HG03135 (cell line): ENCODE data around the gene MAGI2.
"Not testable (repeated sequence)": the region's sequence is repeated elsewhere in the genome, so short reads cannot be mapped to it uniquely, and the experiment has no call there.

Experiments
- ATAC-seq: cut with Tn5 transposase; IDR thresholded peaks from one replicate; pipeline ENCODE4 v1.9.1; 2021; ENCODE audit warnings: mild to moderate bottlenecking, moderate library complexity; ENCODE audit not compliant: unreplicated experiment

Gene MAGI2

GRCh38 chr7:78265486-78265885, 1188.0 kb downstream of the MAGI2 start:
- ATAC-seq: no peak

DNA sequence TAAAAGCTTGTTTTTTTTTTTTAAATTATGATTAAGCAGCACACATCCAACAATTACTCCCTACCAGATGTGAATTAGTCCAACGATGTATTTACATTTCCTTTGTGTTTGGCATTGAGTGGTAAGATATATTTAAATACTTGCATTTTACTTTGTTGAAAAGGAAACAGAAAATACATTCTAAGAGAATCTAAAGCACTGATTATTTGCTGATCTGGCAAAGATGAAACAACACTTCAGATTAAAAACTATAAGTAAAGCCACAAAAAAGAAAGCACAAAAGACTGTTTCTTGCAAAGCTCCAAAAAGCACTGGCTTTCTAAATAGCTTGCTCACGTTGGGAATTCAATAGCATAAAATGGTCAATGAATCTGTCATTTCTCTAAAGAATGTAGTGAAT, 1188.4 kb downstream of the MAGI2 start:
- no peak for ATAC-seq

DNA sequence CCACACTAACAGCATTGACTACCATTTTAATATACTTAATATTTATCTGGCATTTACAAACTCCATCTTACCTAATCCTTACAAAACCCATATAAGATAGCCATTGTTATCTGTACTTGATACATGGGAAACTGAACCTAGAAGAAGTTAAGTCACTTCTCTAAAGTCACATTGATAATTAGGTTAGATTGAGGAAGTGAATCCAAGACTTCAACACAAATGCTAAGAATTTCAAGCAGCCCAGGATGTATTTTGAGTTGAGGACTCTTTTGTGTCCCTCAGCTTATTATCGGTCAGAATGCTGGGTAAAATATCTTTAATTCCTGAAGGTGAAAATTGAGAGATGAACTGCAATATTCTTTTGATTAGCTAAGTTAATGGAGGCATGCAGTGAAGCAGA, 1189.4 kb downstream of the MAGI2 start:
- no peak for ATAC-seq

DNA sequence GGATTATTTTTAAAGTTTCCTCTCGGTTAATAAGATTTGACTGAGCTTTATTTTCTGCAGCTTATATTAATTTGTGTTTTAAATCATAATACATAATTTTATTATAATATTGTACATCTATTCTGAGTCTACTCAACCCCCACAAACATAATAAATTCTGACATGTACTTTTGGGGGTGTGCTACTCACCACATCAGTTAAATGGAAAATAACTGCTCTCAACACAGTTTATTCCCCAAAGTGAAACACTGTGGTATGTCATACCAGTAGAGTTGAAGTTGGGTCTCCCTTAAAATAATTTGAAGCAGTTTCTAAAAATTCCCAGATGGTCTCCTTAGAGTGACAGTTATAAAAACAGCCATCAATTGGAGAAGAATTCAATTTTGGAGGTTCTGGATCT, 1191.7 kb downstream of the MAGI2 start:
- ATAC-seq: no peak

DNA sequence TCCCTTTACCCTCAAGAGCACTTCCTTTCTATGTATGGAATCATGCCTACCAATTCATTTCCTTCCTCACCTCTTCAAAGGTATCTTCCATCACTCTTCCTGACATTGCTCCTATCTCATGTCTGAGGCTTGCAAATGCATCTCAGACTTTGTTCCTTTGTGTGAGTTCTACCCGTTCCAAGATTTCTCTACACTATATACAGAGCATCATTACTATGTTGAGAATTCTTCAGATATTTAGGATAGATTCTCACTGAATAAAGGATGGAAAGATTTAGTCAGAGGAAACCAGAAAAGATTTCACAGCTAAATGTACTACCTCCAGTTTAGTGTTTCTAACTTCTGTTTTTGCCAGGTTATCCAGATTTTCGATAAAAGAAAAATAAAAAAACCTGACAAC, 1192.2 kb downstream of the MAGI2 start:
- no peak for ATAC-seq

GRCh38 chr7:78260826-78261225, 1192.6 kb downstream of the MAGI2 start:
- no peak for ATAC-seq

- no peak for ATAC-seq
Measured at GRCh38 chr7:78254726-78255055, 1198.8 kb downstream of the MAGI2 start.

DNA sequence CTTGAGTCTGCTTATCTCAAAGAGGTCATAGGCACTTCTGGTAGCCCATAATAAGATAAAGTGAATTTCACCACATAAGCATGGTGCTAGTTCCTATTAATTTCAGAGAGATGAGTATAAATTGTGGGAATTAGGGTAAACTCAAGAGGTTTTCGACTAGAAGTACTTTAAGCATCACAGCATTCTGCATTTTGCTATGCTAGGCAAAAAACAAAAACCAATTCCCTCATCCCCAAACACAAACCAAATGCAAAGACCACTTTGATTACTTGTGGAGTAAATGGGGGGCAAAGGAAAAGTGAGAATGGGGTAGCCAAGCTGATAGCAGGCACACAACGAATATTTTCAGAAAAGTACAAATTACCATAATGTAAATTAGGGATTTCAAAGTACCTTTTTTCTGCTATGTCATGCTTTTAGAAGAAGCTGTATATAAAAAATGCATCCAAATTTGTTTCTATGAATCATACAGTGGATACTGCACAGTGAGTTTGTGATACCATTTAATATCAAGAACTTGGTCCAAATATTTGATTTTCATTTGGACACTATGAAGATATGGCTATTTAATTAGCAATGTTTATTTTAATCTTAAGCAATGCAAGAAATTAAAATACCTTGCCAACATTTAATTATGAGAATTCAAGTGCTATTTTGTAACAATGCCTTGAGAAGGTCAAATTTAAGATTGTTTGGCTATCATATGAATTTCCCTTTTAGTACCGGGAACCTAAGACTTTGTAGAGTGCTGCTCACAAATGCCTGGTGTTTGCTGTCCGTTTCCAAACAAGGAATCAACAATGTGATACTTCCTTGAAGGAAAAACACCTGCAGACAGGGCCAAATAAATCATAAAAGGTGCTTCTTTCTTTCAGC, 1199.4 kb downstream of the MAGI2 start:
- no peak for ATAC-seq

DNA sequence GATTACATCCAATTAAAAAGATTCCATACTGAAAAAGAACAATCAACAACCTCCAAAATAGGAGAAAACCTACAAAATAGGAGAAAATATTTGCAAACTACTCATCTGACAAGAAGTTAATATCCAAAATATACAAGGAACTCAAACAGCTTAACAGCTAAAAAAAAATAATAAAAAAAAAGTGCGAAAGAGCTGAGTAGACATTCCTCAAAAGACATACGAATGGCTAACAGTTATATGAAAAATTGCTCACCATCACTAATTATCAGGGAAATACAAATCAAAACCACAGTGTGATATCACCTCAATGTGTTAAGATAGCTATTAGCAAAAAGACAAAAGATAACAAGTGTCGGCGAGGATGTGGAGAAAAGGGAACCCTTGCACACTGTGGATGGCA, 1204.6 kb downstream of the MAGI2 start:
- no peak for ATAC-seq

DNA sequence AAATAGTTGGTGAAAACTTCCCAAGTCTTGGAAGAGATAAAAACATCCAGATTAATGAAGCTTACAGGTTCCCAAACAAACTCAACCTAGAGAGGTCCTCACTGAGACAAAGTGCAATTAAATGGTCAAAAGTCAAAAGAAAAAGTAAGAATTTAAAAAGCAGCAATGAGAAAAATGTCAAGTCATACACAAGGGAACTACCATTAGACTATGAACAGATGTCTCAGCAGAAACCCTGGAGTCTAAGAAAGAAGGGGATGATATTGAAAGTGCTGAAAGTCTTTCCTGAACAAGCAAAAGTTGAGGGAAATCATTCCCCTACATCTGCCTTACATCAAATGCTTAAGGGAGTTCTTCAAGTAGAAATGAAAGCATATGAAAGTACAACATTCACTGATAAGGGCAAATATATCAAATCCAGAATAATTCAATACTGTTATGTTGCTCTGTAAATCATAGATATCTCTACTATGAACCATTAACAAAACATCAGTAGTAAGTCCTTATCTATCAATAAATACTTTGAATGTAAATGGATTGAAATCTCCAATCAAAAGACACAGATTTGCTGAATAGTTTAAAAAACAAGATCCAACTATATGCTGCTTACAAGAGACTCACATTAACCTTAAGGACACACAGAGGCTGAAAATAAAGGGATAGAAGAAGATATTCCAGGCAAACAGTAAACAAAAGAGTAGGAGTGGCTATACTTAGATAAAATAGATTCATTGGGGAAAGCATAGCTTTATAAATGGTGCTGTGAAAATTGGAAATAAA, 1205.4 kb downstream of the MAGI2 start:
- ATAC-seq: no peak

- not testable (repeated sequence) for ATAC-seq
Measured at GRCh38 chr7:78240179-78240578, 1213.3 kb downstream of the MAGI2 start.

DNA sequence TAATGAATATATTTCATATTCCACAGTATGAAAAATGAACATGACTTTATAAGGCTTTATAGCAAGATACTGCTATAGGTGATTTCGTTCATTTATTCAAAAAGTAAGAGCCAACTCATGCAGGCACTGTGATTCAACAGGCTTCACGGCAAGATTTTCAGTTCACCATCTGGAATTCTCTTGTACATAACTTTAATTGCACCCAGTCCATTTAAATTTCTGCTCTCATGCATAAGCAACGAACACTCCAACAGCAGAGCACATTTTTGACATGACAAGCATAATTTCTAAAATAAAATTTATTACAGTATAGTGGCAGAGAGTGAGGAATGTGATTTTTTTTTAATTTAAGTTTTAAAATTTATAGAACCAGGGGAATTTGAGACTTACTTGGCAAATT, 1218.8 kb downstream of the MAGI2 start:
- ATAC-seq: no peak

DNA sequence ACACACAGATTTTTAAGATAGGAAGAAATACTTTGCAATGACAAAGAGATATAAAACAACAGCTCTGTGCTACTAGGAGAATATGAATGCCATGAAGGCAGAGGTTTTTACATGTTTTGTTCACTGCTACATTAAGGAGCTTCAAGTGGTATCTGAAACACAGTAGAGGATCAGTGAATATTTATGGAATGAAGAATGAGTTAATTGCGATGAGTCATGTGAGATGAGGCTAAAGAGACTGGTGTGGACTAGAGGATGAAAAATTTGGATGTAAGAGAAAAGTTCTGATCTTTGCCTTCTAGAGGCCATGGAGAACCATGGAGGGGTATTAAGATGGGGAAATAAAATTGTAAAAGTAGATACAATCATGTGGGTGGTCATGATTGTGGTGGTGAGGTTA, 1220.7 kb downstream of the MAGI2 start:
- ATAC-seq: no peak

DNA sequence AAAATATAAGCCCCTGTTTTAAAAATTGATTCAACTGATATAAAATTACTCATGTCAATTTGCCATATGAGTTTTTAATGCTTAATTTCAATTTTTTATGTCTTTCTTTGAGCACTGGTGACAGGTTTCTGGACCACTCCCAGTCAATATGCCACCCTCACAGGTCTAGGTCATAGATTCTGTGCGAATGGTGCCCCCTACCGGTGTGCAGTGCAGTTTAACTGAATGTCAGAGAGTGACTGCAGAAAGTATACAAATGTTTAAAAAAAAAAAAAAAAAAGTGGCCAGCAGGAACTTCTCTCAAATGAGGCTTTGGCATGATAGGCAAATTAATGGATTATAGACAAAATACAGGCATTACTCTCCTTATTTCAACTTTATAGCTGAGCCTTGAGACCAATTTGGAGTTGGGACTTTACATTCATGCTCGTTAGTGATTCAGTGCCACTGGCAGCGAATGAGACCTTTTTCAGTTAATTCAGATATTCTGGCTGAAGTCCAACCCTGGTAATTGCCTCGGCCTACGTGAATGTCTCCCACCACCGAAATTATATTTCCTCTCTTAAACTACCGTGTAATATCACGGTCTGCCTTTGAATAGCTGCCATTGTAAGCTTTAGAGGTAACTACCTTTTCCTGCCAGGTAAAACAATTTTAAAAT, 1227.3 kb downstream of the MAGI2 start:
- no peak for ATAC-seq

DNA sequence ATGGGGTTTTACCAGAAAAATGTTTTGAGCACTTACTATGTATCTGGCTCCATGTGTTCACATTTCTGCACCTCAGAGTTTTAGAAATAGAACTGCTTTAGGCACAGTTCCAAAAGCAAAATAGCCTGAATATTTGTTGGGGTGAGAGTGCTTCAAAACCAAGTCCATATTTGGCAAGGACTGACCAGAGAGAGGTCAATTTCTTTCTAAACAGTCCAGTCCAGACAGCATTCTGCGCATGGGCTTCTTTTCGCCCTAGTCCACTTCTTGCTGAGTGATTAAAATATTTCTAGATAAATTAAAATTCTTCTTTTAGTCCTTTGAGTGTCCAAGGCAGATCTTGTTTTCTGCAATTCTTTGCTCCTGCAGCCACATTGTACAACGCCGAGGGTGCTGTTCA, 1227.9 kb downstream of the MAGI2 start:
- no peak for ATAC-seq

GRCh38 chr7:78224923-78225322, 1228.5 kb downstream of the MAGI2 start:
- ATAC-seq: no peak

- ATAC-seq: no peak
Measured at GRCh38 chr7:78223598-78223997, 1229.9 kb downstream of the MAGI2 start.

GRCh38 chr7:78222001-78222751, 1231.3 kb downstream of the MAGI2 start:
- ATAC-seq: no peak

DNA sequence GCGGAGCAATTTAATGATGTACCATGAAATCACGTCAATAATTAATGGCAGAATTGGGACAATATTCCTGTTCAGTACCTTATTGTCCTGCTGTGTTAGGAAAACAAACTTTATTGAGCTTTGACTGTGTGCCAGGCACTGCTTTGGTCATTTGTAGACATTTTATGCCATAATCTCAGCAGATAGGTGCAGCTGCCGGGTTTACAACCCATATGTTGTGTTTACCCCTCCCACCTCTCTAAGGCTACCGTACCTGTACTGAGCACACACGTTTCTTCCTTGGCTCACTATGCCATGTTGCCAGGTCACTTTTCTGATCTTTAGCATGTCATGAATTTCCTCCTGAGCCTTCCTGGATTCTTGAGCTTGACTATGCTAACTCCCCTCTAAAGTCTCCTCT, 1232.7 kb downstream of the MAGI2 start:
- ATAC-seq: no peak

GRCh38 chr7:78218876-78219275, 1234.6 kb downstream of the MAGI2 start:
- ATAC-seq: no peak

DNA sequence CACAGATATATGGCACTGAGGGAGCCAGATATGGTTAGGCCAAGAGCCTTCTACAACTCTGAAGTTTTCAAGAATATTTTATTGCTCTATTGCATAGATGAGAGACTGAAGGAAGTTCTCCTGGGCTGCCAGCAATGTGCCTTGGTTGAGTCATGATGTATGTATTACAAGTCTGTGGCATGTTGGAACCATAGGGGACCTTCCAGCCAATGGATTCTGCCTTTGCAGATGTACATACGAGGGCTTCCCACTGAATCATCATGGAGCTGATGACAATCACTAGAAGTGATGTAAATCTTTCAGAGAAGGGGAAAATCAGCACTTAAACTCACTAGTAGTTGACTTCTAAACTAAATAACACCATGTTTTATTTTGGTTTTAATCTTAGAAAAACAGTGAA, 1235.4 kb downstream of the MAGI2 start:
- no peak for ATAC-seq
